H4 (cell line): ENCODE results near the gene METTL23. TPM values are rescaled to one million over a fixed set of nuclear protein-coding genes. Genes with fewer than 3 reads are reported as not detected.
"Not testable (repeated sequence)": the region's sequence is repeated elsewhere in the genome, so short reads cannot be mapped to it uniquely, and the experiment has no call there.

Experiments
- DNase-seq: peaks from one replicate; pipeline ENCODE4 v3.0.0-alpha.2; 2015; ENCODE audit warnings: low spot score
- total RNA-seq: library from RNA; depleted of rRNA; stranded (reverse); fragments of >200 nt; shearing (Covaris generic); gene quantifications from 2 replicates; pipeline ENCODE4 v1.2.3, GENCODE V29; 2014

METTL23 gene
- total RNA-seq, 1 experiment from 2014 or later, result 77.5 TPM

GRCh38 chr17:76734080-76734840 is 7.6 kb downstream of the METTL23 start:
- DNase-seq, result no peak

- peak; percentile 54 for DNase-seq
These were observed 8.4 kb downstream of the METTL23 start for GRCh38 chr17:76735006-76735405.

- DNase-seq, result no peak
These were observed 9.1 kb downstream of the METTL23 start for GRCh38 chr17:76735586-76736348.

GRCh38 chr17:76736349-76737081 is 9.9 kb downstream of the METTL23 start:
- DNase-seq, result peak; percentile 47

GRCh38 chr17:76737082-76737675 is 10.5 kb downstream of the METTL23 start, which contains the start of gene SRSF2:
TSS of gene SRSF2 (minus strand) at chr17:76737331. CDS start at chr17:76737160, 171 bp downstream.
- DNase-seq, result peak; percentile 98

GRCh38 chr17:76737676-76738467 is 11.2 kb downstream of the METTL23 start, which contains the start of gene MFSD11:
TSS of gene MFSD11 (plus strand) at chr17:76738119. CDS start at chr17:76738353, 234 bp downstream.
- peak; percentile 92 for DNase-seq

GRCh38 chr17:76738468-76738850 is 11.8 kb downstream of the METTL23 start:
- no peak for DNase-seq

- not testable (repeated sequence) for DNase-seq
These were observed 13.0 kb downstream of the METTL23 start for GRCh38 chr17:76739568-76740115.

- DNase-seq, result no peak
These were observed 13.9 kb downstream of the METTL23 start for GRCh38 chr17:76740329-76741118.

- DNase-seq, result no peak
These were observed 16.3 kb downstream of the METTL23 start for GRCh38 chr17:76742958-76743357.

GRCh38 chr17:76744747-76745146 is 18.1 kb downstream of the METTL23 start:
- no peak for DNase-seq

GRCh38 chr17:76745785-76746184 is 19.1 kb downstream of the METTL23 start:
- not testable (repeated sequence) for DNase-seq

- no peak for DNase-seq
These were observed 21.2 kb downstream of the METTL23 start for GRCh38 chr17:76747716-76748363.

- DNase-seq, result no peak
These were observed 22.0 kb downstream of the METTL23 start for GRCh38 chr17:76748657-76749056.

- no peak for DNase-seq
These were observed 24.9 kb downstream of the METTL23 start for GRCh38 chr17:76751416-76751993.

- no peak for DNase-seq
These were observed 25.4 kb downstream of the METTL23 start for GRCh38 chr17:76752006-76752405.

GRCh38 chr17:76753061-76753961 is 26.7 kb downstream of the METTL23 start:
- no peak for DNase-seq

- no peak for DNase-seq
These were observed 28.6 kb downstream of the METTL23 start for GRCh38 chr17:76755285-76755684.
